HG03066 (cell line): Measurements from ENCODE around the gene PKN3.
"Not testable (repeated sequence)": the region's sequence is repeated elsewhere in the genome, so short reads cannot be mapped to it uniquely, and the experiment has no call there.

Experiments
- ATAC-seq: cut with Tn5 transposase; IDR thresholded peaks from one replicate; pipeline ENCODE4 v1.9.1; 2021; ENCODE audit warnings: low read depth; ENCODE audit not compliant: unreplicated experiment

PKN3 gene

GRCh38 chr9:128690684-128691034 is 11.6 kb upstream of the PKN3 start:
- ATAC-seq, result no peak

GRCh38 chr9:128693738-128694137 is 8.6 kb upstream of the PKN3 start:
- ATAC-seq, result not testable (repeated sequence)

- no peak for ATAC-seq
Observed at GRCh38 chr9:128694344-128694743, 8.0 kb upstream of the PKN3 start.

- ATAC-seq, result no peak
Observed at GRCh38 chr9:128696923-128697707, 5.2 kb upstream of the PKN3 start.

- ATAC-seq, result not testable (repeated sequence)
Observed at GRCh38 chr9:128699096-128699795, 3.1 kb upstream of the PKN3 start.

- no peak for ATAC-seq
Observed at GRCh38 chr9:128701227-128701854, 962 bp upstream of the PKN3 start.

GRCh38 chr9:128702949-128703615 is 779 bp downstream of the PKN3 start:
- ATAC-seq, result no peak

GRCh38 chr9:128703616-128704355 is 1.5 kb downstream of the PKN3 start:
- ATAC-seq, result no peak

- no peak for ATAC-seq
Observed at GRCh38 chr9:128704356-128704670, 2.0 kb downstream of the PKN3 start.

- no peak for ATAC-seq
Observed at GRCh38 chr9:128705051-128705965, 3.0 kb downstream of the PKN3 start.

- ATAC-seq, result no peak
Observed at GRCh38 chr9:128706045-128706444, 3.7 kb downstream of the PKN3 start.

GRCh38 chr9:128706671-128707381 is 4.5 kb downstream of the PKN3 start:
- no peak for ATAC-seq

- no peak for ATAC-seq
Observed at GRCh38 chr9:128707446-128707845, 5.1 kb downstream of the PKN3 start.

- no peak for ATAC-seq
Observed at GRCh38 chr9:128712451-128713410, 10.4 kb downstream of the PKN3 start.

GRCh38 chr9:128713411-128713780 is 11.1 kb downstream of the PKN3 start:
- ATAC-seq, result no peak

- ATAC-seq, result no peak
Observed at GRCh38 chr9:128713941-128714573, 11.8 kb downstream of the PKN3 start.
